ENCODE measurements around the gene LAMTOR4. TPM values are rescaled to one million over a fixed set of nuclear protein-coding genes. Genes with fewer than 3 reads are reported as not detected.

The LAMTOR4 gene
- total RNA-seq: 100 to 1,000 TPM; 117 to 184 (median 152) TPM

GRCh38 chr7:100148559-100149328, at the start of gene LAMTOR4:
Gene LAMTOR4, plus strand, starts transcription at chr7:100148918. Its CDS starts 55 bp downstream, at chr7:100148973.
- TF ChIP-seq POLR2AphosphoS5 (IDR thresholded peaks at IDR 0.05) (peak; percentile 90 to 97), EP300 (IDR thresholded peaks at IDR 0.05) (no peak), POLR2A (IDR thresholded peaks at IDR 0.05; ENCODE audit: low read depth) (no peak)
- TF ChIP-seq, protein P1, sequence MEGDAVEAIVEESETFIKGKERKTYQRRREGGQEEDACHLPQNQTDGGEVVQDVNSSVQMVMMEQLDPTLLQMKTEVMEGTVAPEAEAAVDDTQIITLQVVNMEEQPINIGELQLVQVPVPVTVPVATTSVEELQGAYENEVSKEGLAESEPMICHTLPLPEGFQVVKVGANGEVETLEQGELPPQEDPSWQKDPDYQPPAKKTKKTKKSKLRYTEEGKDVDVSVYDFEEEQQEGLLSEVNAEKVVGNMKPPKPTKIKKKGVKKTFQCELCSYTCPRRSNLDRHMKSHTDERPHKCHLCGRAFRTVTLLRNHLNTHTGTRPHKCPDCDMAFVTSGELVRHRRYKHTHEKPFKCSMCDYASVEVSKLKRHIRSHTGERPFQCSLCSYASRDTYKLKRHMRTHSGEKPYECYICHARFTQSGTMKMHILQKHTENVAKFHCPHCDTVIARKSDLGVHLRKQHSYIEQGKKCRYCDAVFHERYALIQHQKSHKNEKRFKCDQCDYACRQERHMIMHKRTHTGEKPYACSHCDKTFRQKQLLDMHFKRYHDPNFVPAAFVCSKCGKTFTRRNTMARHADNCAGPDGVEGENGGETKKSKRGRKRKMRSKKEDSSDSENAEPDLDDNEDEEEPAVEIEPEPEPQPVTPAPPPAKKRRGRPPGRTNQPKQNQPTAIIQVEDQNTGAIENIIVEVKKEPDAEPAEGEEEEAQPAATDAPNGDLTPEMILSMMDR (IDR thresholded peaks at IDR 0.05): peak in 1 of 3 experiments; percentile 25
- intact Hi-C loops (cut with DNase I): loop anchor here (1.0 kb wide), 1 partner anchor 21 kb away; no protein-coding TSS in a partner anchor
- under 1% methylated on average over 33 of the region's 46 CpGs for WGBS

GRCh38 chr7:100099452-100099851, 49.3 kb upstream of the LAMTOR4 start:
- Histone ChIP-seq H3K4me3 (peak overlapping the region; percentile 69 to 86 (median 82)), H3K36me3 (peaks cover 52 to 69% (median 67%) of the 10 kb centered on the region in 4 donors), H3K9me3 (no peaks in the 10 kb centered on the region), H3K27ac (replicated peaks in 1 of 4) (peak overlapping the region in 3 of 4 donors; percentile 93 to 98 (median 94)), H3K27me3 (no peaks in the 10 kb centered on the region), H3K4me1 (peaks cover 19 to 39% (median 28%) of the 10 kb centered on the region in 4 donors)
- 75% methylated on average over 12 of the region's 12 CpGs for WGBS
- TF ChIP-seq POLR2A (IDR thresholded peaks at IDR 0.05; ENCODE audit: low read depth): no peak
- TF ChIP-seq, protein P1 (IDR thresholded peaks at IDR 0.05): no peak
- DNase-seq (ENCODE audit: extremely low spot score): no peak
- intact Hi-C loops (cut with DNase I): no loop called here

More at GRCh38 chr7:100148559-100149328, at the start of gene LAMTOR4:
- H3K36me3 ChIP-seq: peaks cover 5 to 29% (median 7%) of the 10 kb centered on the region in 4 donors
- no peaks in the 10 kb centered on the region for H3K27me3 ChIP-seq
- peaks cover 10 to 34% (median 25%) of the 10 kb centered on the region in 4 donors for H3K4me1 ChIP-seq
- no peaks in the 10 kb centered on the region for H3K9me3 ChIP-seq
- DNase-seq (ENCODE audit: extremely low spot score): peak; percentile 99
- H3K27ac ChIP-seq (replicated peaks in 1 of 4): peak within 1 kb of the TSS; percentile 87 to 94 (median 92)
- H3K4me3 ChIP-seq: peak within 1 kb of the TSS; percentile 81 to 99 (median 90)

- intact Hi-C loops (cut with DNase I): loop anchor here (2.0 kb wide), 1 partner anchor 26 kb away; the partner anchor contains the start of gene MBLAC1
- no peak for TF ChIP-seq POLR2A (IDR thresholded peaks at IDR 0.05; ENCODE audit: low read depth)
- TF ChIP-seq, protein P1 (IDR thresholded peaks at IDR 0.05): peak in 1 of 3 experiments; percentile 7
- TF ChIP-seq POLR2AphosphoS5 (IDR thresholded peaks at IDR 0.05): peak; percentile 84 to 87
- H3K4me3 ChIP-seq: peak overlapping the region; percentile 69 to 86 (median 82)
- no peaks in the 10 kb centered on the region for H3K9me3 ChIP-seq
- peak overlapping the region; percentile 93 to 98 (median 96) for H3K27ac ChIP-seq (replicated peaks in 1 of 4)
- H3K27me3 ChIP-seq: no peaks in the 10 kb centered on the region
- peaks cover 19 to 39% (median 28%) of the 10 kb centered on the region in 4 donors for H3K4me1 ChIP-seq
- WGBS: under 1% methylated on average over 23 of the region's 61 CpGs
- H3K36me3 ChIP-seq: peaks cover 55 to 69% (median 67%) of the 10 kb centered on the region in 4 donors
- peak; percentile 97 for DNase-seq (ENCODE audit: extremely low spot score)
These were observed 48.2 kb upstream of the LAMTOR4 start for GRCh38 chr7:100100420-100101015.

DNA sequence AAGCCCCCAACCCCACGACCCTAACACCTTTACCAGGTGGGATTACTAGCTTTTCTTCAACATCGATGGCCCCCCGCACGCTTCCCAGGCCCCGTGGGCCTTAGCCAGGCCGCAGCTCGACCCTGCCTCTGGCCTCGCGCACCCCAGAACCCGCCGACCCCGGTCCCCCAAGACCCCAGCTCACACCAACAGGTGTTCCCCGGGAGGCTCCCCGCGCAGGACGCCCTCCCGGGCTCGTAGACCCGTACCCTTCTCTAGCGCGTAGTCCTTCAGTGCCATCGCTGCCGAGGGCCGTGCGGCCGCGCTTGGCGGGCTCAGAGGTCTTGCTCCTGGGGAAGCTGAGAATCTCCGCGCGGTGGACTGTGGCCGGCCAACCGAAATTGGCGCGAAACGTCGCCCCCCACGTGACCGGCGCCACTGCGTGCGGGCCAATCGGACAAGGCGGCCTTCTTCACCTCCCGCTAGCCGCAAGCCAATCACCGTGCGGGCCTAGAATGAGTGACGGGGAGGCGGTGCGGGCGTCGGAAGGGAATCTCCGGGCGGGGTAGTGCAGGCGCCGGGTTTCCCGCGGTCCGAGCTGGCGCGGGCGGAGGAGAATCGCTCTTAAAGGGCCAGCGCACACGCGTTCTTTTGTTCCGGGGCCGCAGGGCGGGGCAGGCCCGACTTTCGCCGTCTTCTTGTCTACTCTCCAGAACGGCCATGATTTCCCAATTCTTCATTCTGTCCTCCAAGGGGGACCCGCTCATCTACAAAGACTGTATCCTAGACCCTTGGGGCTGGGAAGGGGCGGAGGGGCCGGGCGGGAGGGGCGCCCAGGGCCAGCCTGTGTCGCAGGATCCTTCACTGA, 47.5 kb upstream of the LAMTOR4 start, which contains the start of the genes AP4M1 and MCM7:
AP4M1 (plus strand) TSS at position 628 of the 847 bp plus-strand sequence; CDS start at position 700, 72 bp downstream.
MCM7 (minus strand) TSS at position 382 of the 847 bp plus-strand sequence; CDS start at position 279, 103 bp downstream.
- Histone ChIP-seq H3K27me3 (no peaks in the 10 kb centered on the region), H3K4me1 (peaks cover 19 to 39% (median 28%) of the 10 kb centered on the region in 4 donors), H3K36me3 (peaks cover 55 to 69% (median 67%) of the 10 kb centered on the region in 4 donors), H3K9me3 (no peaks in the 10 kb centered on the region), H3K27ac (replicated peaks in 1 of 4) (peak within 1 kb of the TSS; percentile 93 to 98 (median 96)), H3K4me3 (peak within 1 kb of the TSS; percentile 69 to 86 (median 82))
- TF ChIP-seq POLR2AphosphoS5 (IDR thresholded peaks at IDR 0.05): peak; percentile 74 to 90
- TF ChIP-seq, protein P1 (IDR thresholded peaks at IDR 0.05): no peak
- DNase-seq (ENCODE audit: extremely low spot score): peak; percentile 100
- intact Hi-C loops (cut with DNase I): loop anchor here (2.0 kb wide), 1 partner anchor 26 kb away; the partner anchor contains the start of gene MBLAC1
- under 1% methylated on average over 31 of the region's 80 CpGs for WGBS

Data from esophagus muscularis mucosa (tissue), 4 donors.